ENCODE measurements around the gene ATP1B1.

The ATP1B1 gene

DNA sequence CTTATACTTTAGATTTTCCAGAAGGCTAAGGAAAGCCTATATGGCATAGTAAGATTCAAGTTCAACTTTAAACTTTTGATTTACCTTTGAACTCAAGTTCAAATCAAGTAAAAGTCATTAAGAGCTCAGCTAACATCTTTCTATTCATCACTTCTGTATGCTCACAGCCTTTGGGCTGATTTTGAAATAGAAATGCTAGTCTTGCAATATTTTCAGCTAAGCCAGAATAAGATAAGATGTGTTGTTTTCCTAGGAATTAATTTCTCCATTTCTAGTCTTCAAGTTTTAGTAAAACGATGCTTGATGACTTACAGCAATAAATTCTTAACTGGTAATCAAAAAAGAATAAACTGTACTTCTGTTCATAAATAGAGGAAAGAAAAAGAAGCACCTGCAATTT lies 35.6 kb downstream of the ATP1B1 start:
- H3K27ac Mint-ChIP-seq, result no peak overlapping the region
- peaks cover 21% of the 10 kb centered on the region for H3K4me1 Mint-ChIP-seq

DNA sequence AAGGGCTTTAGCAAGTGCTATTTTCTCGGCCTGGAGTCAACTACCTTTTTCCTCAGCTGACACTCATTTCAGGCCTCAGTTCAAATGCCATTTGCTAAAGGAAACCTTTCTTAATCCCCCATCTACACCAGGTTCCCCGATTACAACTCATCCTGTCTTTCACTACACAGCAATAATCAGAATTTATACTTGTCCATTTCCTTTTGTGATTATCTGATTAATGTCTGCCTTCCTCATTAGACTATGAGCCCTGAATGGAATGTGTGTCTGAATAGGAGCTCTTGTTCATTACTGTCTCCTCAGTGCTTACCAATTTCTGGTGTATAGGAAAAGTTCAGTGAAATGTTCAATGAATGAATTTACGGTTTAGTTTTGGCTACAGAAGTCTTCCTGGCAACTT lies 36.9 kb downstream of the ATP1B1 start:
- no peak for DNase-seq
- Mint-ChIP-seq H3K4me3 (no peak overlapping the region), H3K27me3 (no peaks in the 10 kb centered on the region), H3K4me1 (peaks cover 15% of the 10 kb centered on the region), H3K27ac (no peak overlapping the region), H3K9me3 (no peaks in the 10 kb centered on the region)
- ATAC-seq, result no peak

More for the DNA sequence above, 35.6 kb downstream of the ATP1B1 start:
- DNase-seq (no peak), ATAC-seq (no peak)
- Mint-ChIP-seq H3K9me3 (no peaks in the 10 kb centered on the region), H3K4me3 (no peak overlapping the region), H3K27me3 (no peaks in the 10 kb centered on the region)

DNA sequence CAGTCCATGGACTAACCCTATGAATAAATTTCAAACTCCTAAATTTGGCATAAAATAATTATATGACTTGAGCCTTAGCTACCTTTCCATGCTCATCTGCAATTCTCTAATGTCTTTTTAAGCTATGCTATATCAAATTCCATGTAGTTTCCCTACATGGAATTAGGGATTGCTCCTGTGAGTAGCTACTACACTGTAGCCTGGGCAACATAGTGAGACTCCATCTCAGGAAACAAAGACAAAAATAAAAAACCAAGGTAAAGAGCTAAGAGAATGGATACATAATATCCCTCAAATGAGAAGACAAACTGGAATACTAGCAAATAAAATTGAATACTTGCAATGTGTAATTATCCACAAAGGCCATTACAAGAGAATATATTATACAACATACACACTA lies 37.5 kb downstream of the ATP1B1 start:
- Mint-ChIP-seq H3K27ac (no peak overlapping the region), H3K27me3 (no peaks in the 10 kb centered on the region), H3K9me3 (no peaks in the 10 kb centered on the region), H3K4me1 (peaks cover 9% of the 10 kb centered on the region), H3K4me3 (no peak overlapping the region)
- ATAC-seq, result no peak
- no peak for DNase-seq

DNA sequence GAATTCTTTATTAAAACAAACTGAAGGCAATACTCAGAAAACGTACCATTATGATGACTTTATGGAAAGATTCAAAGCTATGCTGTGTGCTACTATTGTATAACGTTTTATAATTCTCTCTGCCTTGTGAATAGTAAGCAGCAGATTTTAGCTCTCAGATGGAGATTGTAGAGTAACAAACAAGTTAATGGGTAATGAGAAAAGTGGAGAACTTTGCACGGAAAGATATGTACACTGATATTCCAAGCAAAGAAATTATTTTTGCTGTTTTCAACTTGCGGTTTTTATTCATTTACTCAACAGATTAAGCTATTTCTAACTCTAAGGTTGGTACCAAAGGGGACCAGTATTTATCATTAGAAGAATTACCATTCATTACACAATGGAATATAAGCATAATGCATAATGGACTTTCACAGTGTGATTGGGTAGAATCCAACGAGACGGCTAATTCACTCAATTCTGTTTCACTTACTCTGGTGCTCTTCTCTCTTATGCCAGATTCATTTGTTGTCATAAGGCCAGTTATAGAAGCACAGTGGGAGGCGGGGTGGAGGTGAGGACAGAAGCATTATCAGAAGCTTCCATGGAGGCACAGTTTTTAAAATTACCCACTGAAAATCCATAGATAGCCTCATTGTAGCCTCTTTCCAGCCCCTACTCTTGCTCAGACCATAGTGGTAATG lies 38.6 kb downstream of the ATP1B1 start:
- no peaks in the 10 kb centered on the region for H3K9me3 Mint-ChIP-seq
- DNase-seq, result no peak
- H3K4me3 Mint-ChIP-seq, result no peak overlapping the region

DNA sequence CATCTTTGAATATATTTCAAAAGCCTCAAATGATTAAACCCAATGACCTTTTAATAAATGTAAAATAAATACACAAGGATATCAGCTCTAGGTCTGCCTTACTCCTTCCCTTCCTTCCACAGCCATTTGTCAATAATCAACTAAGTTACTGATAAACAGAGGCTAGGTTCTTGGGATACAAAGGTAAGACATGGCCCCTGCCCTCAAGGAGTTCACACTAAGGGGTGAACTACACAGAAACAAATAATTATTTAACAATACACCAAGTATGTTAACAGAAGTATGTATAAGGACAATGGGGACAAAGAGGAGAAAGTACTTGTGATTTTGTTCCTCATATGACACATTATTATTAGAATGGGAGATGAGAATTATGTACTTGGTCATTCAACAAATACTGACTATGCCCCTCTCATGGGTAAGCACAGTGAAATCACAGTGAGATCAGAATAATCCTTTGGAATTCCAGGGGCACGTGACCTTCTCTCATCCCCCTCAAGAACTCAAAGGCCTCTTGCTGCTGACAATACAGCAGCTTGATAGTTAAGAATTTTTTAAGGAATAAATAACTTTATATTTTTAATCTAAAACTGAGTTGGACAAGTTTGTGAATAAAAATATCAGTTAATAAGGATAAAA lies 40.2 kb downstream of the ATP1B1 start:
- Mint-ChIP-seq H3K27me3 (no peaks in the 10 kb centered on the region), H3K4me3 (no peak overlapping the region), H3K4me1 (no peaks in the 10 kb centered on the region), H3K27ac (no peak overlapping the region), H3K9me3 (no peaks in the 10 kb centered on the region)
- ATAC-seq (no peak), DNase-seq (no peak)

More for the DNA sequence above, 38.6 kb downstream of the ATP1B1 start:
- Mint-ChIP-seq H3K4me1 (no peaks in the 10 kb centered on the region), H3K27me3 (no peaks in the 10 kb centered on the region), H3K27ac (no peak overlapping the region)
- ATAC-seq, result no peak

DNA sequence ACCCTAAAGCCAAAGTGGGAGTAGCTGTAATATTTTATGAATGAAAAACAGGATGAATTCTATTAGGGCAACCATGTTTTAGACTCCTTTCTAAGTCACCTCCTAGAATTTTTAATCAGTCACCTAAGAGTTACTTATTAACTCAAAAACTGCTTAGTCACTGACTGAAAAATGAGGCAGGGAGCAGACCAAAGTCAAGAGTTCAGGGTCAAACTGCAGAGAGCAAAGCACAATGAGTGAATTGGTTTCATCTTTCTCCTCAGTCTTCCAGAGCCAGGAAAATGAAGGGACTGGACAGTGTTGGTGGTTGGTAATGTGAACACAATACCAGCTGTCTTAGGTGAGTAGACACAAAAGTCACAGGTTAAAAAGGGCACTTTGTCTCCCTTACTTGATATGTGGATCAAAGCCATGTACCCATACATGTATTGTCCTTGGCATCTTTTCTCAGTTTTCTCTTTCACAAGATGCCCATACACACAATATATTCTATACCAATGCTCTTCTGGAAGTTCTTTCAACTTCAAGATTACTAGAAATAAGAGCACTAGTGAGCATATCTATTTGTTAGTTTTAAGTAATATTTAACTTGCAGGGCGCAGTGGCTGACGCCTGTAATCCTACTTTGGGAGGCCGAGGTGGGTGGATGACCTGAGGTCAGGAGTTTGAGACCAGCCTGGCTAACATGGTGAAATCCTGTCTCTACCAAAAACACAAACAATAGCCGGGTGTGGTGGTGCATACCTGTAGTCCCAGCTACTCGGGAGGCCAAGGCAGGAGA lies 42.2 kb downstream of the ATP1B1 start:
- no peaks in the 10 kb centered on the region for H3K9me3 Mint-ChIP-seq
- H3K27ac Mint-ChIP-seq, result no peak overlapping the region
- H3K4me1 Mint-ChIP-seq, result no peaks in the 10 kb centered on the region
- H3K27me3 Mint-ChIP-seq, result no peaks in the 10 kb centered on the region
- H3K4me3 Mint-ChIP-seq, result no peak overlapping the region
- DNase-seq, result no peak
- ATAC-seq, result no peak

DNA sequence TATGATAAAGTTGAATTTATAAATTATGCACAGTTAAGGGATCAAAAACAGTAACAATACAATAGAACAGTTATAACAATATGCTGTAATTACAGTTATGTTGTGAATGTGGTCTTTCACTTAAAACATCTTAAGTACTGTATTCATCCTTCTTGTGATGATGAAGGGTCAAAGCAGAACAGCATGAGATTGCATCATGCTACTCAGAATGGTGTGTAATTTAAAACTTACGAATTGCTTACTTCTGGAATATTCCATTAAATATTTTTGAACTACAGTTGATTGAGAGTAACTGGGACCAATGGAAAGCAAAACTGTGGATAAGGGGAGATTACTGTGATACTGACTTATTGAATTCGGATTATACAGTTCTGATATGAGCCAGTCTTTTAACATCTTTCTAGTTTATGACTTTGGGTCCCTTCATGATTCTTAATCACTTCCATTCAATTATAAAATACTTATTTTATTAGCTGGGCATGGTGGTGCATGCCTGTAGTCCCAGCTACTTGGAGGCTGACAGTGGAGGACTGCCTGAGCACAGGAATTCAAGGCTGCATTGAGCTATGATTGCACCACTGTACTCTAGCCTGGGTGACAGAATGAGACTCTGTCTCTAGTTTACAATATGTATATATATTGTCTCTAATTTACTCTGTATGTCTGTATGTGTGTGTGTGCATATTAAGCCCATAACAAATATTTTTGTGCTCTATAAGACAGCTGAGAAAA lies 43.2 kb downstream of the ATP1B1 start:
- H3K4me3 Mint-ChIP-seq, result no peak overlapping the region
- H3K27me3 Mint-ChIP-seq, result no peaks in the 10 kb centered on the region
- no peaks in the 10 kb centered on the region for H3K4me1 Mint-ChIP-seq
- ATAC-seq (no peak), DNase-seq (no peak)
- H3K9me3 Mint-ChIP-seq, result no peaks in the 10 kb centered on the region
- H3K27ac Mint-ChIP-seq, result peak overlapping the region in 1 of 2 donors; percentile 52

DNA sequence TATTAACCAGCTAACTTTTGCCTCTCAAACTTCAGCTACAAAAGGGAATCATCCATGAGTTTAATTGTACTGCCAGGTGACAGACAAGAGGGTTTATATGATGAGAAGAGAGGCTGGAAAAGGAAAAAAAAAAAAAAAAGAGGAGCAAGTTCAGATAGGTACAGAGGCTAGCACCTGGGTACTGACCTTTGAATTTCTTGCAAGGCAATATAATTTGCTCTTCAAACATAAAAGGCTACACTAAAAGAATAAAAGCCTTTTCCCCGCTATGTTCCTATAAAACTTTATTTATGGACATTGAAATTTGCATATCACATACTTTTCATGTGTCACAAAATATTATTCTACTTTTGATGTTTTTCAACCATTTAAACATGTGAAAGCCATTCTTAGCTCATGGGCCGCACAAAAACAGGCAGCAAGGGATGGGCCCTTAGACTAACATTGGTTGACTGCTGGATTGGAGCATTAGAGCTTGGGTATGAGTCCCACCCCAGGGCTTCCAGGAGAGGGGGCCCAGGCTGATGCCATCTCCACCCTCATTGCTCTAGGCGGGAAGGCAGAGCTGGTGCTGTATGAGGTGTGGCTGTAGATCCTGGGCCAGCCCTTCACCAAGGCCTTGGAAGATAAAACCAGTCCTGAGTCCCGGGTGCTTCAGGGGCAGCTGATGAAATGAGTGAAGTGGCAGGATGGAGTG lies 44.3 kb downstream of the ATP1B1 start:
- Mint-ChIP-seq H3K27ac (no peak overlapping the region), H3K4me3 (no peak overlapping the region), H3K9me3 (no peaks in the 10 kb centered on the region), H3K4me1 (no peaks in the 10 kb centered on the region), H3K27me3 (no peaks in the 10 kb centered on the region)
- no peak for ATAC-seq
- DNase-seq, result no peak

DNA sequence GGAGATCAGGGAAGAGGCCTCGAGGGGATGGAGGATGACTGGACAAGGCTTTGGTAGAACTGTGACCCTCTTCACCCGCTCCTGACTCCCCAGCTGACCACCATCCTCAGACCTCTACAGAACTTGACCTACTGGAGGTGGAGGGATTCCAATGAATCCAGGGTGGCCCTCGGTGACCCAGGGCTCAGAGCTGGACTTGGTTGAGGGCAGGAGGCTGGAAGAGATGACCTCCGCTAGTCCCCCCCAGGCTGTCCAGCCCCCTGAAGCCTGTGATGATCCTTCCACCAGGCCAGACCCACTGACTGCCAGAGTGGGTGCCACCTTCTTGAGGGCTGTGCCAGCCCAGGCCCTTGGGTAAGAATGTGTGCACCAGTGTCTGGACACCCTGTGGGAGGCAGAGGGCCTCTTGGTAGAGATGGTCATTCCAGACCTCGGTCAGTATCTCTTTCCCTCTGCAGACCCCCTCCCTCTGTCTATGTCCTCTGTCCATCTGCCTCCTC lies 44.9 kb downstream of the ATP1B1 start:
- no peak for DNase-seq
- H3K27me3 Mint-ChIP-seq, result no peaks in the 10 kb centered on the region
- H3K9me3 Mint-ChIP-seq, result no peaks in the 10 kb centered on the region
- no peak for ATAC-seq
- H3K27ac Mint-ChIP-seq, result no peak overlapping the region
- H3K4me1 Mint-ChIP-seq, result no peaks in the 10 kb centered on the region
- no peak overlapping the region for H3K4me3 Mint-ChIP-seq

DNA sequence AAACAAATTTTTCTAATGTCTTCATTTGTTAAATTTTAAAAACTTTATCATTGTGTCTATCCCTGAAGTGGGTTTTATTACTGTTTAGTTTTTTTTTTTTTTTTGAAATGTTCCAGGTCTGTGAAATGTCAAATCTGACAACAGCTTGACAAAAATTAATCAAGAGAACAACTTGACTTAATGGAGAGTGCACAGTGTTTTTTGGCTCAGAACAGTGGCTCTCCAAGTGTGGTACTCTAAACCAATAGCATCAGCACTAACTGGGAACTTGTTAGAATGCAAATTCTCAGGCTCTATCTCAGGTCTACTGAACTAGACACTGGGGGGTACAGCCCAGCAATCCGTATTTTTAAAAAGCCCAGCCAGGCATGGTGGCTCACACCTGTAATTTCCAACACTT lies 49.2 kb downstream of the ATP1B1 start:
- Mint-ChIP-seq H3K4me3 (no peak overlapping the region), H3K4me1 (no peaks in the 10 kb centered on the region), H3K27me3 (no peaks in the 10 kb centered on the region), H3K27ac (no peak overlapping the region), H3K9me3 (no peaks in the 10 kb centered on the region)
- DNase-seq (no peak), ATAC-seq (no peak)

DNA sequence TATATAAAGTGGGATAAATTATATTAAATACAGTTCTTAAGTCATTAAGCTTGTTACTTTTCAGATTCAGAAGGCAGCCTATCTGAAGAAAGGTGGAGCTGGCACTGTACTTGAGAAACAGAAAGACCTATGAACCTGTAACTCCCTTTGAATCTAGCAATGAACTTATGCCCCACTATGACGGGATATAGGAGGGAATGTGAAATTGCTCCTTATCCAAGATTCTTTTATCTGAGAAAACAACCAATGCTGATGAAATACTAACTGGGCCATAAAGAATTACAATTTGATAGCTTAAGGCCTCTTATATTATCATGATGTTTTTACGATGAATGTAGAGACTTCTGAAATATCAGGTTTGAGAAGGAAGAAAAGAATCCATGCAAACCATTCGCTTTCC lies 50.1 kb downstream of the ATP1B1 start:
- no peak for DNase-seq
- no peaks in the 10 kb centered on the region for H3K9me3 Mint-ChIP-seq

DNA sequence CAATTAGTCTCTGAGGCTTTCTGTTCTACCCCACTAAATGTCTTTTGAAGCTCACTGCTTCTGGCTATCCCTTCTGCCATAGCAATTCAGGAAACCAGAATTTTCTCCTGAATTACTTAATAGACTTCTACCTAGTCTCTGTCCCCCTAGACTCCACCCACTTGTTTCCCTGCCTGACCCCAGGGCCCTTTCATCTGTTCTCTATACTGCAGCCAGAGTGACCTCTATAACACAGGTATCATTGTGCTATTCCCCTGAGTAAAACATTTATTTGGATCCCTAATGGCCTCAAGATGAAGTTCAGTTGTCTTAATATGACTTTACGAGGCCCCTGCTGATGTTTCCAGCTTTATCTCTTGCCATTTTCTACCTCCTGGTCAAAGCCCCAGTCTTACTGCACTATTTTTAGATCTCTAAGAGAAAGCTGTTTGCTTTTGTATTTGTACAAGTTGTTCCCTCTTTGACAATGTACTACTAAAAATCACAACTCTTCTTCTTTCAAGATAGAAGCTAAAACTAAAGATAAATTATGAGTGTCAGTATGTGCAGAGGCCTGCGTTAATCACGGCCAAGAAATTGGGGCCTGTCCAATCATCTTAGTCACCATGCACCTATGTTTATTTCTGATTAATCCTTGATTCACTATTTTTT lies 54.5 kb downstream of the ATP1B1 start:
- Mint-ChIP-seq H3K4me1 (peaks cover 7% of the 10 kb centered on the region), H3K27me3 (no peaks in the 10 kb centered on the region), H3K27ac (no peak overlapping the region), H3K9me3 (no peaks in the 10 kb centered on the region), H3K4me3 (no peak overlapping the region)
- DNase-seq (no peak), ATAC-seq (no peak)

More for the DNA sequence above, 50.1 kb downstream of the ATP1B1 start:
- no peak for ATAC-seq
- H3K27ac Mint-ChIP-seq, result no peak overlapping the region
- no peaks in the 10 kb centered on the region for H3K27me3 Mint-ChIP-seq
- H3K4me1 Mint-ChIP-seq, result no peaks in the 10 kb centered on the region
- no peak overlapping the region for H3K4me3 Mint-ChIP-seq

DNA sequence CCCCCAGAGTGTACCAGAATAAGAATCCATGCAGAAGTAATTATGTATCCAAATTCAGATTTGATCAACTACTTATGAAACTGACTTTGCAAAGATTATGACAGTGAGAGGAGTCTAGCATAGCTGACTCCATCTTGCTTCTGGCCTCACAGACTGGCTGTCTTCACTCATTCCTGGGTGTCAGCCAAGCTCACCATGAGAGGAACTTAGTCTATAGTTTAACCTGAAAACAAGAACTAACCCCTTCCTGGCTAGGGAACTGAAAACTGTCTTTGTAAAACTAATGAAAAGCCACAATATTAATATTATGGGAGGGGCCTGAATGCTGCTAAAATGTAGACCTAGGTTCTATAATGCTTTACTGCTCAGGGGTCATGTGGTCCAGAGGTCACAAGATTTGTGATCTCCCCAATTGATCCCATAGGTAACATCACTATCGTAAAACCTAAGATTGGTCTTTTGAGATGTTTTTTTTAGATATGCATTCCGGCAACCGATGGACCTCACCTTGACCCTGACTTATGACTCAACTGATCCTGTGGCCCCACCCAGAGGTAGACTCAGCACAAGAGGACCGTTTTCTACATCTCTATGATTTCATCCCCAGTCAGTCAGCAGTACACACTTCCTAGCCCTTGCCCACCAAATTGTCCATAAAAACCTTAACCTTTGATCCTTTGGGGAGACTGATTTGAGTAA lies 55.2 kb downstream of the ATP1B1 start:
- no peak overlapping the region for H3K4me3 Mint-ChIP-seq
- no peaks in the 10 kb centered on the region for H3K27me3 Mint-ChIP-seq
- peaks cover 7% of the 10 kb centered on the region for H3K4me1 Mint-ChIP-seq
- no peak overlapping the region for H3K27ac Mint-ChIP-seq
- H3K9me3 Mint-ChIP-seq, result no peaks in the 10 kb centered on the region
- no peak for DNase-seq
- ATAC-seq, result no peak

DNA sequence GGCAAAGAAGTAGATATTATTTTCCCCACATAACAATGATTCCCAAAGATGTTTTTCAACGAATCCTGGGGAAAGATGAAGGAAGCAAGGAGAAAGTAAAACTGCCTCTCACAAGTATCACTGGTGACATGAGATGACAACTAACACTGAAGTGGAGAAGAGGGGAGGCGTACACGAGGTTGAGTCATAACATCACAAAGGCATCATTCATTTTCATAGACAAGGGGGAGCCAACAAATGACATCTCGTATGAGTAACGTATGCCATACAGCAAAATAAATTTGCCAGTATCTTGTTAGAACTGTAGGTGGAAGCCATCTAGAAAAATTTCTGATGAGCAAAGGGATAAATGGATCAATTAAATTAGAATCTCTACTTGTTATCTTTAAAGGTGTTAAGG lies 56.6 kb downstream of the ATP1B1 start:
- H3K27ac Mint-ChIP-seq, result no peak overlapping the region
- DNase-seq (peak in 1 of 2 donors; percentile 13), ATAC-seq (peak; percentile 87)
- no peaks in the 10 kb centered on the region for H3K27me3 Mint-ChIP-seq
- H3K4me3 Mint-ChIP-seq, result no peak overlapping the region
- H3K9me3 Mint-ChIP-seq, result no peaks in the 10 kb centered on the region
- peaks cover 7% of the 10 kb centered on the region for H3K4me1 Mint-ChIP-seq
